ENCODE results near the gene LIMS2.

Gene LIMS2

DNA sequence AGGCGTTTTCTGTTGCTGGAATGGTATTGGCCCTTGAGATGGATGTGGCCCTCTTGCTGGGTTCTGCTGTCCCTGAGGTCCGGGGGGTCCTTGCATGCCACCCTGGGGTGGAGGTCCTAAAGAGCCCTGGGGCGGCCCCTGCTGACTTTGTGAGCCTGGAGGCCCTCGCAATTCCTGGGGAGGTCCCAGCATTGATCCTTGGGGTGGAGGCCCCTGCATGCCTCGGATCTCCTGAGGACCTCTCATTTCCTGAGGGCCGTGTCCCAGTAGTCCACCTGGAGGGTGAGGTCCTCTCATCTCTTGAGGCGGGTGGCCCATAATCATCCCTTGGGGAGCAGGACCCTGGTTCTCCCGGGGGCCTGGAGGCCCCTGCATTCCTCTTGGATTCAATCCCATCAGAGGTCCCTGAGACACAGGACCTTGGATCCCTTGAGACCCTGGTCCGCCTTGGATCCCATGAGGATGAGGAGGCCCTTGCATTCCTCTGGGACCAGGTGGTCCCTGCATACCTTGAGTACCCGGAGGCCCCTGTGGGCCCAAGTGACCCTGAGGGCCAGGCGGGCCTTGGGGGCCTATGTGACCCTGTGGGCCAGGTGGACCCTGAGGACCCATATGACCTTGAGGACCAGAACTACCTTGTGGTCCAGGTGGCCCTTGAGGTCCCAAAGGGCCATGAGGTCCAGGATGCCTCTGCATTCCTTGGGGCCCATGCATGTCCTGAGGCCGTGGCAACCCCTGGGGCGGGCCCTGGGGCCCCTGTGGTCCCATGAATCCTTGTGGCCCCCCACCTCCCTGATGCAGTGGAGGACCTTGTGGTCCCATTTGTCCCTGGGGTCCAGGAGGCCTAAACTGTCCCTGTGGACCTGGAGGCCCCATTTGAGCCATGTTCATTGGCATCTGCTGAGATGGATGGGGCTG is 44.2 kb upstream of the LIMS2 start:
- Histone ChIP-seq H3K18ac (ENCODE audit: low read length) (no peak overlapping the region), H3K4ac (ENCODE audit: low read depth, low read length) (no peak overlapping the region), H3K79me1 (ENCODE audit: low read length) (no peaks in the 10 kb centered on the region), H3K4me1 (ENCODE audit: control insufficient read depth in 1 of 2, insufficient read depth in 2 of 2, low read length in 2 of 2) (no peaks in the 10 kb centered on the region), H4K91ac (ENCODE audit: low read depth, low read length) (no peak overlapping the region), H3K9ac (ENCODE audit: low read length) (no peak overlapping the region), H4K12ac (ENCODE audit: low read depth, low read length) (no peak overlapping the region), H2AK5ac (ENCODE audit: low read length) (no peak overlapping the region), H3K23ac (ENCODE audit: low read length) (no peak overlapping the region), H3K4me2 (ENCODE audit: low read length) (no peak overlapping the region), H3K79me2 (ENCODE audit: control insufficient read depth, insufficient read depth, low read length, poor library complexity) (no peaks in the 10 kb centered on the region), H2AFZ (ENCODE audit: insufficient read depth, low read length, poor library complexity) (no peak overlapping the region), H3K36me3 (ENCODE audit: control insufficient read depth in 1 of 2, insufficient read depth in 2 of 2, low read length in 2 of 2) (peaks cover 29 to 35% of the 10 kb centered on the region in 2 experiments), H2BK5ac (ENCODE audit: low read depth, low read length, poor library complexity) (no peak overlapping the region), H4K8ac (ENCODE audit: low read depth, low read length) (no peak overlapping the region), H3K9me3 (ENCODE audit: insufficient read depth, low read depth, low read length) (no peaks in the 10 kb centered on the region), H3K27ac (ENCODE audit: low read depth, low read length) (no peak overlapping the region), H2BK12ac (ENCODE audit: low read length) (no peak overlapping the region), H3K4me3 (ENCODE audit: low read depth, low read length) (no peak overlapping the region), H3K14ac (ENCODE audit: low read length) (no peak overlapping the region), H2BK120ac (ENCODE audit: insufficient read depth, low read length, poor library complexity) (no peak overlapping the region), H3K27me3 (ENCODE audit: insufficient read depth, low read length) (no peaks in the 10 kb centered on the region)
- WGBS (ENCODE audit: extremely low coverage, insufficient coverage, insufficient read length) = no CpG with 5 or more reads among the region's 13 CpGs
- DNase-seq = no peak

DNA sequence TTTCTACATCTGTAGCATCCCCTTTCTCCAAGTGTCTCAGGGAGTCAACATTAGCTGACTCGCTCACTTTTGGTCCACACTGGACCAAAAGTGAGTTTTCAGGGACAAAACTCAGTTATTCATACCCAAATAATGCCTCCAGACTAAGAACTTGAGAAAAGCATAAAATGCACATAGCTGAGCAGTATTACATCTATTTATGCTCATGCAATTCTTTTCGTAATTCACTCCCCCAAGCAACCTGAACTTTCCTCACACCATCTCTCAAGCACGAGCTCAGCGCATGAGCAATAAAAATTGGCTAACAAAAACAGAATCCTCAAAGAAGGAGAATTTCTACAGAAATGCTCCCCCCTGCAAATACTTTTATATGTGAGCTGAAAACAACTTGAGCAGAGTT is 42.9 kb upstream of the LIMS2 start:
- no peak overlapping the region for H2AFZ ChIP-seq (ENCODE audit: insufficient read depth, low read length, poor library complexity)
- no peaks in the 10 kb centered on the region for H3K79me2 ChIP-seq (ENCODE audit: control insufficient read depth, insufficient read depth, low read length, poor library complexity)
- H2BK12ac ChIP-seq (ENCODE audit: low read length) = no peak overlapping the region
- H3K14ac ChIP-seq (ENCODE audit: low read length) = no peak overlapping the region
- H2AK5ac ChIP-seq (ENCODE audit: low read length) = no peak overlapping the region
- no peak overlapping the region for H3K4me2 ChIP-seq (ENCODE audit: low read length)
- no CpG with 5 or more reads among the region's 4 CpGs for WGBS (ENCODE audit: extremely low coverage, insufficient coverage, insufficient read length)
- DNase-seq = no peak
- H3K79me1 ChIP-seq (ENCODE audit: low read length) = no peaks in the 10 kb centered on the region
- no peaks in the 10 kb centered on the region for H3K9me3 ChIP-seq (ENCODE audit: insufficient read depth, low read depth, low read length)
- no peaks in the 10 kb centered on the region for H3K27me3 ChIP-seq (ENCODE audit: insufficient read depth, low read length)
- no peak overlapping the region for H4K91ac ChIP-seq (ENCODE audit: low read depth, low read length)
- no peak overlapping the region for H4K12ac ChIP-seq (ENCODE audit: low read depth, low read length)
- H3K18ac ChIP-seq (ENCODE audit: low read length) = no peak overlapping the region
- no peak overlapping the region for H3K27ac ChIP-seq (ENCODE audit: low read depth, low read length)
- no peaks in the 10 kb centered on the region for H3K4me1 ChIP-seq (ENCODE audit: control insufficient read depth in 1 of 2, insufficient read depth in 2 of 2, low read length in 2 of 2)
- no peak overlapping the region for H3K23ac ChIP-seq (ENCODE audit: low read length)
- no peak overlapping the region for H4K8ac ChIP-seq (ENCODE audit: low read depth, low read length)
- no peak overlapping the region for H3K9ac ChIP-seq (ENCODE audit: low read length)
- H3K36me3 ChIP-seq (ENCODE audit: control insufficient read depth in 1 of 2, insufficient read depth in 2 of 2, low read length in 2 of 2) = peaks cover 32 to 42% of the 10 kb centered on the region in 2 experiments
- H2BK5ac ChIP-seq (ENCODE audit: low read depth, low read length, poor library complexity) = no peak overlapping the region
- H3K4me3 ChIP-seq (ENCODE audit: low read depth, low read length) = no peak overlapping the region
- no peak overlapping the region for H3K4ac ChIP-seq (ENCODE audit: low read depth, low read length)
- no peak overlapping the region for H2BK120ac ChIP-seq (ENCODE audit: insufficient read depth, low read length, poor library complexity)

DNA sequence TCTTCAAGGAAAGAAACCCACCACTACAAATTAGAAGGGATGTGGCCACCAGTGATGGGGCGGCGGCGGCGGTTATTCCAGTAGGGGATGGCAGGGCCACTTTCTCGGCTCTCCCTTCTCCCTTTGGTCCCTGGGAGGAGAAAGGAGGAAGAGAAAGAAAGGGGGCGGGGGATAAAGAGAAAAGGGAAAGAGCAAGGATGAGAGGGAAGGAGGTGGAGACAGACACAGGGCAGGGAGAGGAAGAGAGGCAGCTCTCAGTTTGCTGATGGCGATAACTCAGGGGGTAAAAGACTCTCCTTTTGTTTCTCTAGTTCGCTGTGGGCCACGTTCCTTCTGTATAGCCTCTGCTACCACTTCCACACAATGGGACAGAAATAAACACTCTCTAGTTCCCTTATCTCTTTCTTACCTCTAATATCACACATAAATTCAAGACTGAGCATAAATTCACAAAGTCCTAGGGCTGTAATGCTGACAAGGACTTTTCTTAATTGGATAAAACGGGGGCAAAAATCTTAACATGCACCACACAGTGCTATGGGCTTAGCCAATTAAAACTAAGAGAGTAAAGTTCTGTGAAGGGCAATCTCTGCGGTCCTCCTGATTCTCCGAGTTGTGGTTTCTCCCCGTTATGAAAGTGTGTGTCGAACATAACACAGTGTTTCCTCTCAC is 40.6 kb upstream of the LIMS2 start:
- Histone ChIP-seq H4K12ac (ENCODE audit: low read depth, low read length) (no peak overlapping the region), H2BK5ac (ENCODE audit: low read depth, low read length, poor library complexity) (no peak overlapping the region), H2BK120ac (ENCODE audit: insufficient read depth, low read length, poor library complexity) (no peak overlapping the region), H2AK5ac (ENCODE audit: low read length) (no peak overlapping the region), H3K18ac (ENCODE audit: low read length) (no peak overlapping the region), H3K27ac (ENCODE audit: low read depth, low read length) (no peak overlapping the region), H2BK12ac (ENCODE audit: low read length) (no peak overlapping the region), H3K9me3 (ENCODE audit: insufficient read depth, low read depth, low read length) (no peaks in the 10 kb centered on the region), H3K4me2 (ENCODE audit: low read length) (no peak overlapping the region), H2AFZ (ENCODE audit: insufficient read depth, low read length, poor library complexity) (no peak overlapping the region), H3K4ac (ENCODE audit: low read depth, low read length) (no peak overlapping the region), H3K27me3 (ENCODE audit: insufficient read depth, low read length) (no peaks in the 10 kb centered on the region), H3K36me3 (ENCODE audit: control insufficient read depth in 1 of 2, insufficient read depth in 2 of 2, low read length in 2 of 2) (peaks cover 27 to 33% of the 10 kb centered on the region in 2 experiments), H3K23ac (ENCODE audit: low read length) (no peak overlapping the region), H4K91ac (ENCODE audit: low read depth, low read length) (no peak overlapping the region), H3K79me2 (ENCODE audit: control insufficient read depth, insufficient read depth, low read length, poor library complexity) (no peaks in the 10 kb centered on the region), H3K14ac (ENCODE audit: low read length) (no peak overlapping the region), H3K79me1 (ENCODE audit: low read length) (no peaks in the 10 kb centered on the region), H3K4me1 (ENCODE audit: control insufficient read depth in 1 of 2, insufficient read depth in 2 of 2, low read length in 2 of 2) (no peaks in the 10 kb centered on the region), H3K9ac (ENCODE audit: low read length) (no peak overlapping the region), H4K8ac (ENCODE audit: low read depth, low read length) (no peak overlapping the region), H3K4me3 (ENCODE audit: low read depth, low read length) (no peak overlapping the region)
- no CpG with 5 or more reads among the region's 14 CpGs for WGBS (ENCODE audit: extremely low coverage, insufficient coverage, insufficient read length)
- no peak for DNase-seq

DNA sequence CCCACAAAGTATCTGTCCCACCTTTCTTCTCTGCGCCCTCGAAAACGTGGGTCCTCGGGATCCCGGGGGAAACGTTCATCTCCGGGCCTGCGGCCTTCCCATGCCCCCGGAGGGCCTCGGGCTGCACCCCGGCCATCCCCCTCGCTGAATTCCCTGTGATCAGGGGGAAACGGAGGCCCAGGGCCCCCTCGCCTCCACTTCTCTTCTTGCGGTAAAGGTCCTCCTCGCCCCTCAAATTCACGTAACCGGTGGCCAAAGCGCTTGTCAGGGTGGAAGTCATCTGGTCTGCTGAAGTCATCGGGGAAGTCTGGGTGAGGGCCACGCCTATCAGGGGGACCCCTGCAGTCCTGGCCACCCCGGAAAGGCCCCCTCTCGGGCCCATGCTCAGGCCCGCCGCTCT is 38.2 kb upstream of the LIMS2 start:
- H3K27me3 ChIP-seq (ENCODE audit: insufficient read depth, low read length) = no peaks in the 10 kb centered on the region
- H3K79me1 ChIP-seq (ENCODE audit: low read length) = no peaks in the 10 kb centered on the region
- no peak overlapping the region for H2BK120ac ChIP-seq (ENCODE audit: insufficient read depth, low read length, poor library complexity)
- H3K79me2 ChIP-seq (ENCODE audit: control insufficient read depth, insufficient read depth, low read length, poor library complexity) = no peaks in the 10 kb centered on the region
- no peak overlapping the region for H3K23ac ChIP-seq (ENCODE audit: low read length)
- H4K8ac ChIP-seq (ENCODE audit: low read depth, low read length) = no peak overlapping the region
- H4K91ac ChIP-seq (ENCODE audit: low read depth, low read length) = no peak overlapping the region
- no peak overlapping the region for H3K4me2 ChIP-seq (ENCODE audit: low read length)
- H2AFZ ChIP-seq (ENCODE audit: insufficient read depth, low read length, poor library complexity) = no peak overlapping the region
- no peak overlapping the region for H3K9ac ChIP-seq (ENCODE audit: low read length)
- H3K4me3 ChIP-seq (ENCODE audit: low read depth, low read length) = no peak overlapping the region
- H3K14ac ChIP-seq (ENCODE audit: low read length) = no peak overlapping the region
- no CpG with 5 or more reads among the region's 25 CpGs for WGBS (ENCODE audit: extremely low coverage, insufficient coverage, insufficient read length)
- no peak overlapping the region for H3K27ac ChIP-seq (ENCODE audit: low read depth, low read length)
- H2AK5ac ChIP-seq (ENCODE audit: low read length) = no peak overlapping the region
- no peak overlapping the region for H3K18ac ChIP-seq (ENCODE audit: low read length)
- no peaks in the 10 kb centered on the region for H3K4me1 ChIP-seq (ENCODE audit: control insufficient read depth in 1 of 2, insufficient read depth in 2 of 2, low read length in 2 of 2)
- H2BK12ac ChIP-seq (ENCODE audit: low read length) = no peak overlapping the region
- DNase-seq = no peak
- no peak overlapping the region for H3K4ac ChIP-seq (ENCODE audit: low read depth, low read length)
- H4K12ac ChIP-seq (ENCODE audit: low read depth, low read length) = no peak overlapping the region
- H2BK5ac ChIP-seq (ENCODE audit: low read depth, low read length, poor library complexity) = no peak overlapping the region
- peaks cover under 1% of the 10 kb centered on the region for H3K9me3 ChIP-seq (ENCODE audit: insufficient read depth, low read depth, low read length)
- peaks cover 27 to 33% of the 10 kb centered on the region in 2 experiments for H3K36me3 ChIP-seq (ENCODE audit: control insufficient read depth in 1 of 2, insufficient read depth in 2 of 2, low read length in 2 of 2)

Data from trophoblast cell (in vitro differentiated cells and primary cell).